GM19193 (cell line): Measurements from ENCODE around the gene NXNL1.

Experiments used
- POLR2A ChIP-seq: IDR thresholded peaks from 4 replicates; pipeline ENCODE4 v1.6.1; 2011; ENCODE audit not compliant: insufficient read depth, insufficient read length; ENCODE audit errors: extremely low read depth

NXNL1 gene

GRCh38 chr19:17468302-17469091 is 7.8 kb upstream of the NXNL1 start:
- TF ChIP-seq POLR2A: no peak

DNA sequence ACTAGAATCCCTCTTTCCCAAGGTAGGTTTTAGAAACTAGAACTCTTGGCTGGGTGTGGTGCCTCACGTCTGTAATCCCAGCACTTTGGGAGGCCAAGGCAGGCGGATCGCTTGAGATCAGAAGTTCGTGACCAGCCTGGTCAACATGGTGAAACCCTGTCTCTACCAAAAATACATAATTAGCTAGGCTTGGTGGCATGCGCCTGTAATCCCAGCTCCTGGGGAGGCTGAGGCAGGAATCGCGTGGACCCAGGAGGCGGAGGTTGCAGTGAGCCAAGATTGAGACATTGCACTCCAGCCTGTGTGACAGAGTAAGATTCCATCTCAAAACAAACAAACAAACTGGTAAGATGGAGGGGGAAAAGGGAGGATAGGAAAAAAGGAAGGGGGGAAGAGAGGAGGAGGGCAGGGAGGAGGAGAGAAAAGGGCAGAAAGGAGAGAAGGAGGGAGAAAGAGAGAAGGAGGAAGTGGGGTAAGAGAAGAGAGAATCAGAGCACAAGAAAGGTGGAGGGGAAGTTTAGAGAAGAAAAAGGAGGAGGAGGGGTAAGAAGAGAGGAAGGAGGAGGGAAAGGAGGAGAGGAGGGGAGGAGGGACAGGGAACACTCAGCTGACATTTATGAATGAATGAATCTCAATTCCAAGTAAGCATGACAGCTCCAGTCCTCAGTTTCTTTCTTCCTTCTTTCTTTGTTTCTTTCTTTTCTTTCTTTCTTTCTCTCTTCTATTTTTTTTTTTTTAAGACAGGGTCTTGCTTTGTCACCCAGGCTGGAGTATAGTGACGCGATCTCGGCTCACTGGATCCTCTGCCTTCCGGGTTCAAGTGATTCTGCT is 7.0 kb upstream of the NXNL1 start:
- no peak for TF ChIP-seq POLR2A

GRCh38 chr19:17466487-17466850 is 5.7 kb upstream of the NXNL1 start:
- no peak for TF ChIP-seq POLR2A

DNA sequence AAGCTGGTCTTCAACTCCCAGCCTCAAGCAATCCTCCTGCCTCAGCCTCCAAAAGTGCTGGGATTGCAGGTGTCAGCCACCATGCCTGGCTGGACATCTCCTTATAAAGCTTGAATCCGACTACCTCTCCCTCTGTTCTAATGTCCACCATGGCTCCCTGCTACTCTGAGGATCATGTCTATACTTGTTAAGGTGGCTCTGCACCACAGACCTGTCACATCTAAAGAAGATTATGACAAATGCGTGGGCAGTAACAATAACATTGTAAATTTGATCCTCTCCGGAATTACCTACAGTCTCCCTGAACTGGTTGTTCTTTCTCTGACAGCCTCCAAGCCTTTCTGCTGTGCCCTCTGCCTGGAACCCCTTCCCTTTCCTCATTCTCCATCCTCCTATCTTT is 1.8 kb downstream of the NXNL1 start:
- no peak for TF ChIP-seq POLR2A

DNA sequence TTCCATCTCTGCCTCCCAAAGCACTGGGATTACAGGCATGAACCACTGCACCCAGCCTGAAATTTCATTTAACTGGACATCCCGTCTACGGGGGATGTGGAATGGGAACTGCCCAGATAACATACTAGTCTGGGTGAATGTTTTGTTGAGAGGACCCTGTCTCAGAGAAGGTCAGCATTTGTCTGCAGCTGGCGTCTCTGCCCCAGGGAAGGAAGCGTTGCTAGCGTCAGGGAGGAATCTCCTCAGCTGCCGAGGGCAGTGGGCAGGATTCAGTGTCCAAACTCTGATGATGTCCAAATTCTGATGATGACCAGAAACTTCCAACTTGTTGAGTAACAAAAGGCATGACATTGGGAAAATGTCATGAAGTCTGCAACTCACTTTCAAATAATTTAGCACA is 3.1 kb downstream of the NXNL1 start:
- no peak for TF ChIP-seq POLR2A

GRCh38 chr19:17456127-17456526 is 4.6 kb downstream of the NXNL1 start:
- no peak for TF ChIP-seq POLR2A

DNA sequence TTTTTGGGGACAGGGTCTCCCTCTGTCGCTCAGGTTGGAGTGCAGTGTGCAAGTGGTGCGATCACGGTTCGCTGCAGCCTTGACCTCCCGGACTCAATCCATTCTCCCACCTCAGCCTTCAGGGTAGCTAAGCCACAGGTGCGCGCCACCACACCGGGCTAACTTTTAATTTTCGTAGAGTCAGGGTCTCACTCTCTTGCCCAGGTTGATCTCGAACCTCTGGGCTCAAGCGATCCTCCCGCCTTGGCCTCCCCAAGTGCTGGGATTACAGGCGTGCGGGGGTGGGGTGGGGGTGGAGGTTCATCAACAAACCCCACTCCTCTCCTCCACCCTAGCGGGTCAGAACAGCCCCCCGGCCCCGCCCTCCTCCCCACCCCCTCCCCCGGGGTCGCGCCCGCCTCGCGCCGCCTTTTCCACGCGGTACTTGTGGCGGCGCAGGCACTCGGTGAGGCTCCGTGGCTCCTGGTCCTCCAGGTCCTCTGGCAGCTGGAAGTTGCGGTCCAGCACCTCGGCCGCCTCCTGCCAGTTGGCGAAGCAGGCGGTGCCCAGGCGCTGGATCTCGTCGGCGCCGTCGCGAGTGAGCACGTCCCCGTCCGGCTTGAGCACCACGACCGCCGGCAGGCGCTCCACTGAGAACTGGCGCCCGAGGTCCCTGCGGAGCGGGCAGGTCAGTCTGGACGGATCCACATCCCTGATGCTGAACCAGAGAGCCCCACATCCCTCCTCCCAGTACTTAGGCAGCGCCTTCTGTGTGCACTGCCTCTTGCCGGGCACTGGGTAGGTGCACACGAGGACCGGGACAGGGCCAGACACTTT is 5.2 kb downstream of the NXNL1 start:
- TF ChIP-seq POLR2A: no peak

GRCh38 chr19:17454576-17455071 is 6.1 kb downstream of the NXNL1 start:
- no peak for TF ChIP-seq POLR2A

- TF ChIP-seq POLR2A: no peak
Measured at GRCh38 chr19:17451820-17452219, 8.9 kb downstream of the NXNL1 start.

DNA sequence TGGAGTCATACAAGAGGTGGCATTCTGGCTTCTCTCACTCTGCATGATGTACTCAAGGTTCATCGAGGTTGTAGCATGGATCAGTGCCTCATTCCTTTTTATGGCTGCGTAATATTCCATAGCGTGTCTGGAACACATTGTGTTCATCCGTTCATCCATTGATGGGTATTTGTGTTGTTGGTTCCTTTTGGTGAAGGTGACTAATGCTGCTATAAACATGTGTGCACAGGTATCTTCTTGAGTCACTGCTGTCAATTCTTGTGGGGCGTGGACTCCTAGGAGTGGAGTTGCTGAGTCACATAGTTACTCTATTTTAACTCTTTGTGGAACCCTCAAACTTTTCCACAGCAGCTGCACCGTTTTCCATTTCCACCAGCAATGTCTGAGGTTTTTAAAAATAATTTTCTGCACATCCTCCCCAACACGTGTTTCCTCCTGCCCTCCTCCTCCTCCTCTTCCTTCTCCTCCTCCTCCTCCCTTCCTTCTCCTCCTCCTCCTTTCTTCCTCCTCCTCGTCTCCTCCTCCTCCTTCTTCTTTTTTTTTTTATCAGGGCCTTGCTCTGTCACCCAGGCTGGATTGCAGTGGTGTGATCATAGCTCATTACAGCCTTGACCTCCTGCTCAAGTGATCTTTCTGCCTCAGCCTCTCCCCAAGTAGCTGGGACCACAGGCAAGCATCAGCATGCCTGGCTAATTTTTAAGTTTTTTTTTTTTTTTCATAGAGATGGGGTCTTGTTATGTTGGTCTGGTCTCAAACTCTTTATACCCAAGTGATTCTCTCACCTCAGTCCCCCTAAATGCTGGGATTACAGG is 10.3 kb downstream of the NXNL1 start:
- no peak for TF ChIP-seq POLR2A

DNA sequence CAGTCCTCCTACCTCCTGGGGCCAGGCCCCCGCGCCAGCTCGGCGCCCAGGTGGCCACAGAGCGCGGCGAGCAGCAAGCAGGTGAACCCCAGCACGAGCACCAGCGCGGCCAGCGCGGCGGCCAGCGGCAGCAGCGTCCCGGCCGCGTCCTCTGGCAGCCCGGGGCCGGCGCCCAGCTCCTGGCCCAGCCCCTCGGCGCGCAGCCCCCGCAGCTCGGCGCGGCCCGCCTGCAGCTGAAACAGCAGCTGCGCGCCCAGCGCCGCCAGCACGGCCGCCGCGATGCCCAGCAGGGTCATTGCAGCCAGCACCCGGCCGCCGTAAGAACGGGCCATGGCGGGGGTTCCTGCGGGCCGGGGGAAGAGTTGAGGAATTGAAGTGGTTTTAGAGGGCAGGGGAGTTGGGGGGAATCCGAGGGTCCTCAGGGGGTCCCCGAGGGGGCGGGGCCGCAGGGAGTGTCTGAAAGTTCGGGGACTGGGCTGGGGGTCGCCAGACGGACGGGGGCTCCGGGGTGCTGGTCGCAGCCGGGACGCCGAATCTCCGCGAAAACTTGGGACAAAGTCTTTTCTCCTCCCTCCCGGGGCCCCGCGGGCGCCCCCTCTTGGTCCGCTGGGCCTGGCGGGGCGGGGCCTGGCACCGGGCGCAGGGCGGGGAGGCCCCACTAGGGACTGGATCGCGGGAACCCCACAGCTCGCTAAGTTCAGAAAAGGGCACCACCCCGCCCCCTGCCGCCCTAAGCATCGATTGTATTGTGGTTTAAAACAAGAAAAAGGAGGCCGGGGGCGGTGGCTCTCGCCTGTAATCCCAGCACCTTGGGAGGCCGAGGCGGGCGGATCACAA is 12.4 kb downstream of the NXNL1 start, which contains the start of gene TMEM221:
Gene TMEM221 (minus strand): TSS at position 538 of the 837 bp plus-strand sequence. CDS start 206 bp downstream, at position 332.
- no peak for TF ChIP-seq POLR2A

DNA sequence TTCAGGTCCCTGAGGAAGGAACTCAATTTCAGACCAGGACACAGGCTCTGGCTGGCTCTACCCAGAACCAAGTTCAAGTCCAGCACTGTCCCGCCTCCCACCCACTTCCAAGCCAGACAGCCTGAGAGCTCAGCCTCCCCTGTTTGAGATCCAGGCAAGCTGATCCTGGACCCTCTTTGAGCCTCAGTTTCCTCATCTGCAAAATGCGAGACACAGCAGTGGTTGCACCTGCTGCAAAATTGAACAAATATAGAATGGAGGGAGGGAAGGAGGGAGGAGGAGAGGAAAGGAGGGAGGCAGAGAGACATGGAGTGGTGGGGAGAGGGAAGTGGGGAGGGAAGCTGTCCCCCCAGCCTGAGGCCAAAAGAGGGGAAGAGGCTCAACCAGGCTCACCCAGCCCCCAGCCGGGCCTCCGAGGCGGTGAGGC is 13.0 kb downstream of the NXNL1 start:
- no peak for TF ChIP-seq POLR2A

DNA sequence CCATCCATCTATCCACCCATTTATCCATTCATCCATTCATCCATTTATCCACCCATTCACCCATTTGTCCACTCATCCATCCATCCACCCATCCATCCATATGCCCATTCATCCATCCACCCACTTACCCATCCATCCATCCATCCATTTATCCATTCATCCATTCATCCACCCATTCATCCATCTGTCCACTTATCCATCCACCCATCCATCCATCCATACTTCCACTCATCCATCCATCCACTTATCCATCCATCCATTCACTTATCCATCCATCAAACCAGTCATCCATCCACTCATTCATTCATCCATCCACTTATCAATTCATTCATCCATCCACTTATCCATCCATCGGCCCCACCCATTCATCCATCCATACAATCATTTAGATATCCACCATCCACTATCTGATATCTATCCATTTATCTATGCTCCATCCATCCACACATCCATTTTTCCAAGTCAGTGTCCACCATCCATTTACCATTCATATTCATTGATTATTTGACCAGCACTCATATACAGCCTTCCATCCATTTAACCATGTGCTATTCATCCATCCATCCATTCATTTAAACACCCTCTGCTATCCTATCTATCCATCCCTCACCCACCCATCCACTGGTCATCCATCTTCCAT is 15.1 kb downstream of the NXNL1 start:
- TF ChIP-seq POLR2A: no peak
